Small intestine (tissue), 16 donors: Measurements from ENCODE around the gene DDIAS. TPM values are rescaled to one million over a fixed set of nuclear protein-coding genes. Genes with fewer than 3 reads are reported as not detected.
"Not testable (repeated sequence)": the region's sequence is repeated elsewhere in the genome, so short reads cannot be mapped to it uniquely, and the experiment has no call there.

ENCODE experiments used
- DNase-seq, 2 donors: peaks; one replicate each; pipeline versions ENCODE4 v3.0.0 to v3.0.0-alpha.2; 2013
- FAIRE-seq: peaks from 2 replicates; lab custom pipeline; 2012; peaks lifted over from hg19 to GRCh38; lab: Jason Lieb, UNC
- H3K27ac ChIP-seq, 3 donors: one replicate each; pipeline ENCODE4 v1.5.1; 2013; ENCODE audit warnings: low read length in 2 of 3, mild to moderate bottlenecking in 2 of 3, control low read depth in 1 of 3, inconsistent platforms in 1 of 3, low read depth in 1 of 3, moderate library complexity in 1 of 3
- H3K27me3 ChIP-seq, 3 donors: one replicate each; pipeline ENCODE4 v1.6.1; 2013; ENCODE audit warnings: low read length in 3 of 3, inconsistent platforms in 1 of 3; ENCODE audit not compliant: control insufficient read depth in 3 of 3, insufficient read depth in 3 of 3
- H3K36me3 ChIP-seq, 3 donors: one replicate each; pipeline ENCODE4 v1.6.1; 2013; ENCODE audit warnings: low read length in 3 of 3, inconsistent platforms in 1 of 3, low read depth in 1 of 3, mild to moderate bottlenecking in 1 of 3, moderate library complexity in 1 of 3; ENCODE audit not compliant: control insufficient read depth in 3 of 3, insufficient read depth in 2 of 3
- H3K4me1 ChIP-seq, 3 donors: one replicate each; pipeline ENCODE4 v1.6.1; 2013; ENCODE audit warnings: low read length in 2 of 3, inconsistent platforms in 1 of 3, low read depth in 1 of 3, mild to moderate bottlenecking in 1 of 3, moderate library complexity in 1 of 3; ENCODE audit not compliant: control insufficient read depth in 3 of 3, insufficient read depth in 2 of 3
- H3K4me3 ChIP-seq, 3 donors: one replicate each; pipeline ENCODE4 v1.5.1; 2013; ENCODE audit warnings: low read length in 3 of 3, control low read depth in 1 of 3, inconsistent platforms in 1 of 3, low read depth in 1 of 3, mild to moderate bottlenecking in 1 of 3, moderate library complexity in 1 of 3
- H3K9me3 ChIP-seq, 2 donors: one replicate each; pipeline ENCODE4 v1.6.1; 2013; ENCODE audit warnings: low read depth in 1 of 2, low read length in 1 of 2; ENCODE audit not compliant: control insufficient read depth in 2 of 2, insufficient read depth in 1 of 2
- WGBS, 3 donors: extraction: QIAGEN DNeasy Blood & Tissue Kit; methylation state at CpG; one replicate each; pipeline ENCODE4 v1.1.7; 2013; 5-methylcytosine and 5-hydroxymethylcytosine counted together
- long read RNA-seq, 10 donors: transcript quantifications; one replicate each; lab custom pipeline, GENCODE V29; 2026
- polyA plus RNA-seq, 4 donors: library from polyadenylated mRNA; stranded (reverse) in 3 of 4; unstranded in 1 of 4; fragments of 200-250 nt in 3 of 4; fragments of 120-200 nt in 1 of 4; gene quantifications; one replicate each; pipeline versions ENCODE4 v1.2.1 to v1.2.3, GENCODE V29; 2013
- donor health status: healthy with polysubstance abuse.
- donor health status: control.
- donor health status: control.
- donor health status: Bipolar disorder and iron deficiency.
- donor health status: healthy.

DDIAS gene
- polyA plus RNA-seq = 1 to 10 TPM in 2 of 4 donors, under 1 TPM in 1, not detected in 1; 0.45 to 2.6 (median 2.1) TPM
- long read RNA-seq, donor 1, partial matches to known transcripts = 0 of 2 reads
- long read RNA-seq, donor 1, other reads (novel, unspliced or antisense) = 0 of 2 reads
- long read RNA-seq, donor 2, partial matches to known transcripts = 0 of 1 reads
- long read RNA-seq, donor 2, other reads (novel, unspliced or antisense) = 0 of 1 reads
- long read RNA-seq, donor 3, partial matches to known transcripts = 0 of 1 reads
- long read RNA-seq, donor 3, other reads (novel, unspliced or antisense) = 0 of 1 reads
- long read RNA-seq, donor 4 = 0 reads
- long read RNA-seq, donor 5 = 0 reads
- long read RNA-seq, donor 6 = 0 reads
- long read RNA-seq, donor 7 = 0 reads
- long read RNA-seq, donor 8 = 0 reads
- long read RNA-seq, donor 9 = 0 reads
- long read RNA-seq, donor 10 = 0 reads

DNA sequence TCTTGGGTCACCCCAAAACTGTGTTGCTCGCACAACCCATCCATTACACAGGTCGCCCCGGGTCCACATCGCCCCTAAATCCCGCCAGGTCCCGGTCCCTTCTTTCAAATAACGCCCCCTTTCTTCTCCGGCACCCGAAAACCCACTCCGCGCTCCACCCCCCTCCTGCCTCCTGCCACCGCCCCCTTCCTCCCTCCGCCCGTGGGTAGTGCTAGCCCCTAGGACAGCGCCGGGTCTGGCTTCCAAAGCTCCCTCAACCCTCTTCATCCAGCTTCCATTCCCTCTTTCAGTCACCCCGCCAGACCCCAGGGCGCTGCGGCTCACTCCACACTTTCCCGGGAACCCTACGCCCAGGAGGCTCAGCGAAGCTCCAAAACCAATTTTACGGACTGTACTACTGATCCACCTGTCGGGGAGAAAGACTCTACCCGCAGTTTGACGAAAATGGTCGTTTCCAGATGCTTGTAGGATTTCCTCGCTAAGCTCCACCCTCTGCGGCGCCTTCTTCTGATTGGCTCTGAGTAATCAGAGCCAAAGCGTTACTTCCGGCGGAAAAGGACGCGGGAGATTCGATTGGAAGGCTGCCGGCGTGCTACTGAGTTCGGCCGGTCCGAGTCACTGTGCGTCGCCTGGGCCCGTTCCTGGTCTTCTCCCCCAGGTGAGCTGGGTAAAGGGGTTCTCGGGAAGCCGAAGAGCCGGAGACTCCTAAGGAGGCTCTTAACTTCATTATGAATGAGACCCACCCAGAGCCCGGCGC lies at the start of gene DDIAS:
DDIAS (plus strand) TSS at position 572 of the 757 bp plus-strand sequence. CDS start 13,003 bp downstream, outside the sequence.
- peaks cover 0 to 13% (median 8%) of the 10 kb centered on the region in 3 donors for H3K4me1 ChIP-seq
- FAIRE-seq (no peak), DNase-seq (peak; percentile 96 to 99)
- no peaks in the 10 kb centered on the region for H3K27me3 ChIP-seq
- 0% methylated on average over 48 to 49 of the region's 49 CpGs for WGBS, 3 donors
- H3K36me3 ChIP-seq = no peaks in the 10 kb centered on the region
- no peaks in the 10 kb centered on the region for H3K9me3 ChIP-seq
- peak within 1 kb of the TSS; percentile 87 to 99 (median 90) for H3K27ac ChIP-seq
- peak within 1 kb of the TSS; percentile 34 to 90 (median 64) for H3K4me3 ChIP-seq

DNA sequence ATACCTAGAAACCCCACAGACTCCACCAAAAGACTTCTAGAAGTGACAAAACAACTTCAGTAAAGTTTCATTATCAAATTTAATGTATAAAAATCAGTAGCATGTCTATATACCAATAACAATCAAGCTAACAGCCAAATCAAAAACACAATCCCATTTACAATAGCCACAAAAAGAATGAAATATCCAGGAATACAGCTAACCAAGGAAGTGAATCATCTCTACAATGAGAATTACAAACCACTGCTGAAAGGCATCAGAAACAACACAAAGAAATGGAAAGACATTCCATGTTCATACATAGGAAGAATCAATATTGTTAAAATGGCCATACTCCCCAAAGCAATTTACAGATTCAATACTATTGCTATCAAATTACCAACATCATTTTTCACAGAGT lies 47.3 kb upstream of the DDIAS start:
- FAIRE-seq (no peak), DNase-seq (no peak)
- Histone ChIP-seq H3K27ac (no peak overlapping the region), H3K36me3 (no peaks in the 10 kb centered on the region), H3K27me3 (no peaks in the 10 kb centered on the region), H3K4me1 (no peaks in the 10 kb centered on the region), H3K4me3 (no peak overlapping the region), H3K9me3 (no peaks in the 10 kb centered on the region)

DNA sequence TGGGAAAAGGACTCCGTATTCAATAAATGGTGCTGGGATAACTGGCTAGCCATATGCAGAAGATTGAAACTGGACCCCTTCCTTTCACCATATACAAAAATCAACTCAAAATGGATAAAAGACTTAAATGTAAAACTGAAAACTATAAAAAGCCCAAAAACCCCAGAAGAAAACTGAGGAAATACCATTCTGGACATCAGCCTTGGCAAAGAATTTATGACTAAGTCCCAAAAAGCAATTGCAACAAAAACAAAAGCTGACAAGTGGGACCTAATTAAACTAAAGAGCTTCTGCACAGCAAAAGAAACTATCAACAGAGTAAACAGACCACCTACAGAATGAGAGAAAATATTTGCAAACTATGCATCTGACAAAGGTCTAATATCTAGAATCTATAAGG lies 46.6 kb upstream of the DDIAS start:
- not testable (repeated sequence) for H3K27ac ChIP-seq, H3K9me3 ChIP-seq, DNase-seq, H3K4me3 ChIP-seq, H3K4me1 ChIP-seq, H3K36me3 ChIP-seq, FAIRE-seq, H3K27me3 ChIP-seq
- WGBS, 3 donors = 96 to 100% (median 100%) methylated on average over 1 of the region's 1 CpG

DNA sequence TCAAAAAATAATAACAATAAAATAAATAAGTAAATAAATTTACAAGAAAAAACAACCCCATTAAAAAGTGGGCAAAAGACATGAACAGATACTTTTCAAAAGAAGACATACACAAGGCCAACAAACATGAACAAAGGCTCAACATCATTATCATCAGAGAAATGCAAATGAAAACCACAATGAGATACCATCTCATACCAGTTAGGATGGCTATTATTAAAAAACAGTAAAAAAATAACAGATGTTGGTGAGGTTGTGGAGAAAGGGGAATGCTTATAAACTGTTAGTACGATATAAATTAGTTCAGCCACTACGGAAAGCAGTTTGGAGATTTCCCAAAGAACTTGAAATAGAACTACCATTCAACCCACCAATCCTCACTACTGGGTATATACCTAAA lies 45.9 kb upstream of the DDIAS start:
- Histone ChIP-seq H3K27ac (no peak overlapping the region), H3K4me3 (no peak overlapping the region), H3K27me3 (no peaks in the 10 kb centered on the region), H3K36me3 (no peaks in the 10 kb centered on the region), H3K4me1 (no peaks in the 10 kb centered on the region), H3K9me3 (no peaks in the 10 kb centered on the region)
- FAIRE-seq (no peak), DNase-seq (no peak)
- 95 to 100% (median 98%) methylated on average over 2 of the region's 2 CpGs for WGBS, 3 donors

- Histone ChIP-seq H3K27ac (no peak overlapping the region), H3K4me1 (no peaks in the 10 kb centered on the region), H3K4me3 (no peak overlapping the region), H3K36me3 (no peaks in the 10 kb centered on the region), H3K27me3 (no peaks in the 10 kb centered on the region), H3K9me3 (no peaks in the 10 kb centered on the region)
- no peak for FAIRE-seq
- DNase-seq = no peak
- 95 to 97% (median 95%) methylated on average over 2 of the region's 2 CpGs for WGBS, 3 donors
These were observed 44.4 kb upstream of the DDIAS start for GRCh38 chr11:82857145-82857544.

DNA sequence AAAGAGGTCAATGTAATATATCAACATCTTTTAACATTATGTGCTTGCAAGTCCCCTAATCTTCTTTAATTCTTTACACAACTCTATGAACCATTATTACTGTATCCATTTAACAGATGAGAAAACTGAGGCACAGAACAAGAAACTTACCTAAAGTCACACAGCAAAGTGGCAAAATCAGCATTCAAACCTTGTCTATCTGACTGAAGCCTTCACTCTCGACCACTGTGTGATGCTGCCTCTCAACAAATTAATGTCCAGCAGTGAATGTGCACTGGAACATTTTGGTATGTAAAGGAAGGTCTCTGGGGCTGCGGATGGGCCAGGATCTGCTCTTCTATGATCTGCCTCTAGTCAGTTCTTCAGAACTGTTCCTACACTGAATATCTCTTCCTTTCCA lies 43.4 kb upstream of the DDIAS start:
- no peak overlapping the region for H3K27ac ChIP-seq

GRCh38 chr11:82858556-82859091 lies 42.9 kb upstream of the DDIAS start:
- Histone ChIP-seq H3K27ac (no peak overlapping the region), H3K4me1 (no peaks in the 10 kb centered on the region), H3K27me3 (no peaks in the 10 kb centered on the region), H3K9me3 (no peaks in the 10 kb centered on the region), H3K36me3 (no peaks in the 10 kb centered on the region), H3K4me3 (no peak overlapping the region)
- 30 to 71% (median 71%) methylated on average over 1 of the region's 1 CpG for WGBS, 3 donors
- FAIRE-seq (no peak), DNase-seq (no peak)

More for the DNA sequence above, 43.4 kb upstream of the DDIAS start:
- DNase-seq = no peak
- 79 to 87% (median 85%) methylated on average over 2 of the region's 2 CpGs for WGBS, 3 donors
- Histone ChIP-seq H3K36me3 (no peaks in the 10 kb centered on the region), H3K9me3 (no peaks in the 10 kb centered on the region), H3K27me3 (no peaks in the 10 kb centered on the region), H3K4me3 (no peak overlapping the region), H3K4me1 (no peaks in the 10 kb centered on the region)
- no peak for FAIRE-seq

DNA sequence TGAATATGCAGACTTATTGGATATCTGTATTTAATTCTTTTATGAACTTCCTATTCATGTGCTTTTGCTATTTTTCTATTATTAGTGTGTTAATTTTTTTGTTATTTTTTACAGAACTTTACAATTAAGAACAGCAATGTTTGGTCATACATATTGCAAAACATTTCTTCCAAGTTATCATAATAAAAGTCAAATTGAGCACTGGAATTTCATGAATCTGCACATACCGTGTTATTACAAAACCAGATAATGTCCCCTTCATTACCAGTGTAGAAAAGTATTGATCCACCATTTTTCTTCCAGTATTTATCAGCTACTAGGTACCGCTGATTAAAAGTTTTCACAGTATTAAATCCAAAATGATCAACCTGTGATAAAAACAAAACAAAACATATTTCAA lies 41.8 kb upstream of the DDIAS start:
- Histone ChIP-seq H3K36me3 (no peaks in the 10 kb centered on the region), H3K9me3 (no peaks in the 10 kb centered on the region), H3K27me3 (no peaks in the 10 kb centered on the region), H3K4me3 (no peak overlapping the region), H3K4me1 (no peaks in the 10 kb centered on the region), H3K27ac (no peak overlapping the region)
- DNase-seq (no peak), FAIRE-seq (no peak)
- WGBS, 3 donors = 91 to 99% (median 93%) methylated on average over 2 of the region's 2 CpGs
